A673 (cell line): ENCODE data around the gene SGPL1.

Source experiments
- CTCF ChIP-seq: fragments of 300-800, 200-600 bp; sonication (generic); conservative IDR thresholded peaks from 2 replicates; pipeline ENCODE4 v1.5.1; 2017; ENCODE audit warnings: low read depth, mild to moderate bottlenecking, antibody characterized with exemption, low read length, moderate library complexity, mixed read lengths
- EZH2 ChIP-seq: fragments of 200-600 bp; sonication (generic); IDR thresholded peaks from 2 replicates; pipeline ENCODE4 v1.6.1; 2017; ENCODE audit warnings: borderline replicate concordance, low read depth, mild to moderate bottlenecking, mixed read lengths, antibody characterized with exemption, low read length; ENCODE audit not compliant: poor library complexity, severe bottlenecking

- no peak for TF ChIP-seq EZH2
- TF ChIP-seq CTCF: no peak
Measured at GRCh38 chr10:70913191-70913892, 97.6 kb downstream of the SGPL1 start.
